Superior temporal gyrus (tissue), 1 donor: ENCODE data around the gene SMARCB1.
"Not testable (repeated sequence)": the region's sequence is repeated elsewhere in the genome, so short reads cannot be mapped to it uniquely, and the experiment has no call there.

ENCODE experiments used
- DNase-seq: peaks from one replicate; pipeline ENCODE4 v3.0.0-alpha.2; 2016; ENCODE audit errors: extremely low spot score

Gene SMARCB1

GRCh38 chr22:23846081-23846469, 59.3 kb downstream of the SMARCB1 start:
- DNase-seq, result no peak

- no peak for DNase-seq
These were observed 60.6 kb downstream of the SMARCB1 start for GRCh38 chr22:23847310-23847920.

- no peak for DNase-seq
These were observed 61.5 kb downstream of the SMARCB1 start for GRCh38 chr22:23847991-23848864.

- DNase-seq, result peak; percentile 80
These were observed 62.5 kb downstream of the SMARCB1 start for GRCh38 chr22:23849009-23850006.

GRCh38 chr22:23850136-23850611, 63.4 kb downstream of the SMARCB1 start:
- DNase-seq, result no peak

- DNase-seq, result peak; percentile 49
These were observed 70.2 kb downstream of the SMARCB1 start for GRCh38 chr22:23856721-23857605.

- DNase-seq, result peak; percentile 99
These were observed 71.1 kb downstream of the SMARCB1 start, which contains the start of gene SLC2A11 for GRCh38 chr22:23857606-23858483. Gene SLC2A11, plus strand, starts transcription at chr22:23857875. Its CDS starts 125 bp downstream, at chr22:23858000.

- peak; percentile 54 for DNase-seq
These were observed 71.7 kb downstream of the SMARCB1 start for GRCh38 chr22:23858484-23858815.

GRCh38 chr22:23859201-23859600, 72.4 kb downstream of the SMARCB1 start:
- no peak for DNase-seq

- DNase-seq, result not testable (repeated sequence)
These were observed 73.4 kb downstream of the SMARCB1 start for GRCh38 chr22:23860187-23860586.

GRCh38 chr22:23862103-23862502, 75.3 kb downstream of the SMARCB1 start:
- no peak for DNase-seq

GRCh38 chr22:23864499-23865154, 77.9 kb downstream of the SMARCB1 start:
- DNase-seq, result not testable (repeated sequence)

GRCh38 chr22:23868580-23868979, 81.8 kb downstream of the SMARCB1 start:
- DNase-seq, result no peak

GRCh38 chr22:23874871-23875270, 88.1 kb downstream of the SMARCB1 start:
- no peak for DNase-seq

GRCh38 chr22:23875801-23876200, 89.0 kb downstream of the SMARCB1 start:
- DNase-seq, result no peak

- no peak for DNase-seq
These were observed 90.8 kb downstream of the SMARCB1 start for GRCh38 chr22:23877566-23877965.

- DNase-seq, result no peak
These were observed 91.5 kb downstream of the SMARCB1 start for GRCh38 chr22:23878219-23878618.

GRCh38 chr22:23882370-23882769, 95.6 kb downstream of the SMARCB1 start:
- no peak for DNase-seq

- no peak for DNase-seq
These were observed 96.9 kb downstream of the SMARCB1 start for GRCh38 chr22:23883658-23884057.
